Mesothelial cell of epicardium (in vitro differentiated cells): ENCODE data around the gene MED12L. TPM values are rescaled to one million over a fixed set of nuclear protein-coding genes. Genes with fewer than 3 reads are reported as not detected.

Experiments
- DNase-seq, 2 experiments: peaks; one replicate each; pipeline ENCODE4 v3.0.0; 2021; ENCODE audit warnings: low spot score in 2 of 2; ENCODE audit not compliant: unreplicated experiment in 2 of 2
- H3K27ac Mint-ChIP-seq: 2 replicates; pipeline ENCODE4 v1.8.0; 2021; ENCODE audit warnings: mixed read lengths
- H3K27me3 Mint-ChIP-seq: 2 replicates; pipeline ENCODE4 v1.8.0; 2021; ENCODE audit warnings: low read depth, mixed read lengths
- H3K36me3 Mint-ChIP-seq: 2 replicates; pipeline ENCODE4 v1.8.0; 2021; ENCODE audit warnings: mixed read lengths
- H3K4me1 Mint-ChIP-seq: 2 replicates; pipeline ENCODE4 v1.8.0; 2021; ENCODE audit warnings: mixed read lengths
- H3K4me3 Mint-ChIP-seq: 2 replicates; pipeline ENCODE4 v1.8.0; 2021; ENCODE audit warnings: mild to moderate bottlenecking, moderate library complexity, mixed read lengths
- H3K9me3 Mint-ChIP-seq: 2 replicates; pipeline ENCODE4 v1.8.0; 2021; ENCODE audit warnings: mixed read lengths
- CTCF ChIP-seq: fragments of 200-600 bp; sonication (generic); IDR thresholded peaks from one replicate; pipeline ENCODE4 v1.5.0; 2021; ENCODE audit warnings: antibody characterized with exemption; ENCODE audit not compliant: unreplicated experiment
- total RNA-seq: library from RNA; stranded (reverse); gene quantifications from 3 replicates; pipeline ENCODE4 v1.2.1, GENCODE V29; 2021

The MED12L gene
- total RNA-seq, 1 donor from 2014 or later: 13.8 TPM

DNA sequence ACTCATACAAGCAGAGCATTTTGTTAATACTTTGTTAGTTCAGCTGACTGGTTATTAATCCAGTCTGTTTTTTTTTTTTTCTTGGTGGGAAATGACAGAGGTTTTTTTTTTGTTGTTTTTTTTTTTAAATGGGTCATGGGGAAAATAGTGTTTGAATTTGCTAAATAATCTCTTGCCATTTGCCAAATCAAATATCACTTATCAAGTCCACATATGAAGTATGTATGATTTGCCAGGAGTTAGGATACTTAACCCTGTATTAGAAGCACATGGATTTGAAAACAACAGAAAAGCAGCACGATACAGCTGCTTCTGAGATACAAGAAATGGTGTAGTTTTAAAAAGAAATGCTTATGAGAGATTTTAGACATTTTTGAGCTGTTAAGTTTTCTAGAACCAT is 171.3 kb downstream of the MED12L start:
- H3K36me3 Mint-ChIP-seq: peaks cover 5% of the 10 kb centered on the region
- peaks cover 3% of the 10 kb centered on the region for H3K27me3 Mint-ChIP-seq
- peaks cover 10% of the 10 kb centered on the region for H3K4me1 Mint-ChIP-seq
- no peak for TF ChIP-seq CTCF
- H3K27ac Mint-ChIP-seq: no peak overlapping the region
- no peak for DNase-seq
- H3K9me3 Mint-ChIP-seq: no peaks in the 10 kb centered on the region
- no peak overlapping the region for H3K4me3 Mint-ChIP-seq

GRCh38 chr3:151259664-151260063 is 174.2 kb downstream of the MED12L start:
- Mint-ChIP-seq H3K9me3 (no peaks in the 10 kb centered on the region), H3K4me1 (peaks cover 23% of the 10 kb centered on the region), H3K27ac (no peak overlapping the region), H3K4me3 (no peak overlapping the region), H3K36me3 (peaks cover 5% of the 10 kb centered on the region), H3K27me3 (no peaks in the 10 kb centered on the region)
- DNase-seq: no peak
- no peak for TF ChIP-seq CTCF

- H3K4me1 Mint-ChIP-seq: peaks cover 13% of the 10 kb centered on the region
- no peak for TF ChIP-seq CTCF
- no peaks in the 10 kb centered on the region for H3K27me3 Mint-ChIP-seq
- DNase-seq: no peak
- H3K9me3 Mint-ChIP-seq: no peaks in the 10 kb centered on the region
- H3K4me3 Mint-ChIP-seq: no peak overlapping the region
- H3K36me3 Mint-ChIP-seq: peaks cover 5% of the 10 kb centered on the region
- H3K27ac Mint-ChIP-seq: no peak overlapping the region
Measured at GRCh38 chr3:151262871-151263525, 177.5 kb downstream of the MED12L start.

- TF ChIP-seq CTCF: no peak
- H3K36me3 Mint-ChIP-seq: peaks cover 5% of the 10 kb centered on the region
- H3K27ac Mint-ChIP-seq: no peak overlapping the region
- no peaks in the 10 kb centered on the region for H3K9me3 Mint-ChIP-seq
- no peak overlapping the region for H3K4me3 Mint-ChIP-seq
- DNase-seq: no peak
- H3K27me3 Mint-ChIP-seq: no peaks in the 10 kb centered on the region
- H3K4me1 Mint-ChIP-seq: peaks cover 13% of the 10 kb centered on the region
Measured at GRCh38 chr3:151264605-151265004, 179.1 kb downstream of the MED12L start.

DNA sequence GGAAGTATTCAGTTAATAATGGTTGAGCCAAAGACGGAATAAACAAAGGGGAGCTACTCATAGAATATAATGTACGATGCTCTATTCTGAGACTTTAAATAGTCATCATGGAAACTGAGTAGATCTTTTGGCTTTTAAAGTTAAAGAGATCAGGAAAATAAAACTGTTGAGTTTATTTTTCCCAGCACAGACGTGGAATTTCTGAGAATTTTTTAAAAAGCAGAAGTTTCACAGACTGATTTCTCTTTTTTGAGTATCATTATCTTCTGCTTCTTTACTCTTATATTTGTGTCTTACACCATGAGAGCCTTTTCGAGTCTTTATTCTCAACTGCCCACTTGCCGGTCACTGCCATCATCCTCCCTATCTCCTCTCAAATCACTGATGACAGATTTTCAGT is 179.7 kb downstream of the MED12L start:
- Mint-ChIP-seq H3K4me3 (no peak overlapping the region), H3K4me1 (peaks cover 13% of the 10 kb centered on the region), H3K9me3 (no peaks in the 10 kb centered on the region), H3K36me3 (peaks cover 3% of the 10 kb centered on the region), H3K27me3 (no peaks in the 10 kb centered on the region), H3K27ac (no peak overlapping the region)
- no peak for TF ChIP-seq CTCF
- DNase-seq: no peak

GRCh38 chr3:151265866-151266265 is 180.4 kb downstream of the MED12L start:
- Mint-ChIP-seq H3K27ac (no peak overlapping the region), H3K4me1 (peaks cover 13% of the 10 kb centered on the region), H3K27me3 (no peaks in the 10 kb centered on the region), H3K36me3 (peaks cover 1% of the 10 kb centered on the region), H3K4me3 (no peak overlapping the region), H3K9me3 (no peaks in the 10 kb centered on the region)
- DNase-seq: no peak
- TF ChIP-seq CTCF: no peak
